IPS DF 4.7 (cell line): ENCODE data around the gene WIZ.
"Not testable (repeated sequence)": the region's sequence is repeated elsewhere in the genome, so short reads cannot be mapped to it uniquely, and the experiment has no call there.

Experiments used
- DNase-seq: peaks from one replicate; pipeline ENCODE4 v3.0.0-alpha.2; 2013; ENCODE audit warnings: low spot score; ENCODE audit errors: extremely low read depth

WIZ gene

DNA sequence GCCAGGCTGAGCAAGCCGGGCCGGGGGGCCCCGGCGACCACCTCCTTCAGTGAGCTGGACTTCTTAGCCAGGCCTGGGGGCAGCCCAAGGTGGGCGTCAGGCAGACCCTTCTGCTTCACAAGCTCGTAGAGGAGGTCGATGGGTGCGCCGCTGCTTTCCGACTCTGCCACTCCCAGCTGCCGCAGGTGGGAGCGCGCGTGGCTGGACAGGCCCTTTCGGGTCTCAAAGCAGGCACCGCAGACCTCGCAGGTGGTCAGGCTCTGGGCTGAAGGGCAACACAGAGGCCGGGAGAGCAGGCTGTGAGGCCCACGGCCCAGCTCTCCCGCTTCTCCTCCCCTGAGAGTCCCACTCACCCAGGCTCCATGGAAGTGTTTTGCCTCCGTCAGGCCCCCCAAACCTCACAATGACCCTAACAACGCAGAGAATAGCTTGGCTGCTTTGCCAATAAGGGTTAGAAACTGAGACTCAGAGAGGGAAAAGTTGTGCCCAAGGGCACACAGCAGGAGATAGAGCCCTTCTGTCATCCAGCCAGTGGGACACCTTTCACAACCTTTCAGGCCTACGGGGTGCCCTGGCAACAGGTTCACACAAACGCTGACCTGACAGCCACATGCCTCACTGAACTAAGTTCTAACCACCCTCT lies 19.8 kb downstream of the WIZ start:
- DNase-seq: no peak

DNA sequence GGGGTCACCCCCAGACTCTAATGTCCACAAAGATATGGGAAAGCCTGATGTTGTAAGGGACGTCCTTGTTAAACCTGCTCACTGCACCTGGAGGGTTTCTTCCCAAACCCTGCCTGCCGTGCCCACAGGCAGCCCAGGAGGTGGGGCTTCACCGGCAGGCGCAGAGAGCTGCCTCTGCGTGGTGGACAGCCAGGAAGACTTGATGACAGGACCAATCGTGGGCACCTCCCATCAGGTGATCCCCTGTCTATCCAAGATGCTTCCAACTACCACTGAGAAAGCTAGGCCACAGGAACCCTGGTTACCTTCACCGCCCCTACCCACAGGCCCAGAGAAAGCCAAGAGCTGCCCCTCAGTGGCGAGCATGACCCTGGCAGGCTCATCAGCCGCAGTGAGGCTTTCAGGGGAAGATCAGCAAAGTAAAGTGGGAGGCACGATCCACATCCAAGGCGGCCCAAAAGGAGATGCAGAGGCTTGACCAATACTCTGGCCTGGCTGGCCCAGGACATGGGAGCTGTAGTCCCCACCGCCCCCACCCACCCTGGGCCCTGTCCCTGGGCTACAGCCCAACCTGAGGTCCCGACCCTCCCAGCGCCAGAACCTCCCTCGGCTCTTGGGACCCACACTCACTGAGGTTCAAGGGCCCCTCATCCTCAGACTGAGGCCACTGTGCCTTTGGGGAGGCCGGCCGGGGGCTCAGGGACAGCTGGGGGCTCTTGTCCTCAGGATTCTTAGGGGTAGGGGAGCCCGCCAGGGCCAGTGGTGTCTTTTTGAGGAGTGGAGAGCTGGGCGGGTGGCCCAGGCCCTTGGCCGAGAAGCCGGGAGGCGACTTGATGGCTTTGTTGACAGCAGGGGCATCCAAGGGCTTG lies 20.6 kb downstream of the WIZ start:
- DNase-seq: no peak

DNA sequence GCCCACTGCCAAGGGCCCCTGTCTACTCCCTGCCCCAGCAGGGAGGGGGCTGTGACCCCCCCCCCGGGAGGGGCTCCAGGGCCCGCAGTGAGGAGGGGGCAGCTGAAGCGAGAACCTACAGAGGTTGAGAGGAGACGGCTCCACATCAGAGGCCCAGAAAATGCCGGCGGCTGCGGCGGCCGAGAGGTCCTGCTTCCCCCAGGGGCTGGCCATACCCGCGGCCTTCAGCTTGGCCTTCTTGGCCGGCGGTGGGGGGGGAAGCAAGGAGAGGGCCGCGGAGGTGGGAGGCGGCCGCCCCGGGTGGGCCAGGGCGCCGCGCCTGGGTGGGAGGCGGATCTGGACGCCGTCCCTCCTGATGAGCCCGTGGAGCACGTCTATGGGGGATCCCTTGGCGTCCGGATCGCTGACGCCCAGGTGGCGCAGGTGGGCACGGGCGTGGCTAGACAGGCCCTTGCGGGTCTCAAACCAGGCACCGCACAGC lies 21.7 kb downstream of the WIZ start:
- DNase-seq: no peak

DNA sequence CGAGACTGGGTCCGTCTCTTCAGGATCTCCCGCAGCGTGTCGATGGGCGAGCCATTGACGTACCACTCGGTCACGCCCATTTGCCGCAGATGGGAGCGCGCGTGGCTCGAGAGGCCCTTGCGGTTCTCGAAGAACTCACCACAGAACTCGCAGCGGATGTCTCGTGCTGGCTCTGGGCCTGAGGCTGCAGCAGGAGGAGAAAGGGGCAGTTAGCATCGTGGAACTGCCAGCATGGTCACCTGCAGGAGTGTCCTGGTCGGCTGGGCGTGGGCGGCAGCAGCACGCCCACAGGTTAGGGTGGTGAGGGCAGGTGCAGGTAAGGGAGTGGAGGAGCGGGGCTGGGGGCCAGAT lies 22.4 kb downstream of the WIZ start:
- no peak for DNase-seq

DNA sequence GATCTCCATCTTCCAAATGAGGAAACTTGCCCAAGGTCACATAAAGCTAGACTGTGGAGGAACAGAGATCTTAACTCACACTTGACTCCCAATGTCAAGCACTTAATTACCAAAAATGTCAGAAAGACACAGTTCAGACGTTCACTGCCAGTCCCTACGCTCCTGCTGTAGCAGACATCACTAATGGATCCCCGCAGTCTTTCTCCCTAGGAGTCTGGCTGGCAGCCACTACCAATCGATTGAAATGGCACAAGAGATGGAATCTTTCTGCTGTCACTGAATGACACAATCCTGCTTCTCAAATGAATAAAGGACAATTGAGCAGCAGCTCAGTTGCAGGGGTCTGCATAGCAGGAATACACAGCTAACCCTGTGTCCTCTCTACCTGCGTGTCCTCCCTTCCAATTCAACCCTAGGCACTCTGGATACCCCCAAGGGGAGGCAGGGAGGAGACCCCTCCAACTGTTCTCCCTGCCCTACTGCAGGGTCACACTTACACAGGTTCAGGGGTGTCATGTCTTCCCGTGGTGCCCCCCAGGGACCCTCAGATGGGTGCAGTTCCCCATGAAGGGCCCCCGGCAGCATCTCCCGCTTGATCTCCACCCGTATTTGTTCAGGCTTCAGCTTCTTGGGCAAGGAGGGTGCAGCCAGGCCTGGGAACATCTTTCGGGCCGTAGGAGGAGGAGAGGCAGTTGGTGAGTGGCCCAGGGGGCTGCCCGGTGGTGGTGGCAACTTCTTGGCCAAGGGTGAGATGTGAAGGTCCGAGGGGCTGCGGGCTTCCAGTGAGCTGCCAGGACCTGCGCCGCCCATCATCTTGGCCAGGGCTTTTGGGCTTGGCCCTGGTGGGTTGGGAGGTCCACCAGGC lies 23.0 kb downstream of the WIZ start:
- DNase-seq: no peak

DNA sequence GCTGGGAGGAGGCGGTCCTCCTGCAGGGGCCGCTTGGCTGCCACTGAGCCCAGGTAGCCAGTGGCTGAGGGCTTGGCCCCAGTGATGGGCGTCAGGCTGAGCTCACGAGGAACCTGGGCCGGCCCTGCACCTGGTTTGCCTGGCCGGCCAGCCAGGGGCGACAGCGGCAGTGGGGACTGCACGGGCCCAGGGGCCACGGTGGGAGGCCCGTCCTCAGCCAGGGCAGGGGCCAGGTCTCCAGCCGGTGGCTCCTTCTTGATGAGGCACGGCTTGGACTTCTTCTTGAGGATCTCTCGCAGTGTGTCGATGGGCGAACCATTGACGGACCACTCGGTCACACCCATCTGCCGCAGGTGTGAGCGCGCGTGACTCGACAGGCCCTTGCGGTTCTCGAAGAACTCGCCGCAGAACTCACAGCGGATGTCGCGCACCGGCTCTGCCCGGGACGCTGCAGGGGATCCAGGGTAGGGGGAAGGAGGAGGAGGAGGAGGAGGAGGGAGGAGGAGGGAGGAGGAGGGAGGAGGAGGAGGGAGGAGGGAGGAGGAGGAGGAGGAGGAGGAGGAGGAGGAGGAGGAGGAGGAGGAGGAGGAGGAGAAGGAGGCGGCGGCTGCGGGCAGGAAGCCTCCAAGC lies 24.3 kb downstream of the WIZ start:
- no peak for DNase-seq

DNA sequence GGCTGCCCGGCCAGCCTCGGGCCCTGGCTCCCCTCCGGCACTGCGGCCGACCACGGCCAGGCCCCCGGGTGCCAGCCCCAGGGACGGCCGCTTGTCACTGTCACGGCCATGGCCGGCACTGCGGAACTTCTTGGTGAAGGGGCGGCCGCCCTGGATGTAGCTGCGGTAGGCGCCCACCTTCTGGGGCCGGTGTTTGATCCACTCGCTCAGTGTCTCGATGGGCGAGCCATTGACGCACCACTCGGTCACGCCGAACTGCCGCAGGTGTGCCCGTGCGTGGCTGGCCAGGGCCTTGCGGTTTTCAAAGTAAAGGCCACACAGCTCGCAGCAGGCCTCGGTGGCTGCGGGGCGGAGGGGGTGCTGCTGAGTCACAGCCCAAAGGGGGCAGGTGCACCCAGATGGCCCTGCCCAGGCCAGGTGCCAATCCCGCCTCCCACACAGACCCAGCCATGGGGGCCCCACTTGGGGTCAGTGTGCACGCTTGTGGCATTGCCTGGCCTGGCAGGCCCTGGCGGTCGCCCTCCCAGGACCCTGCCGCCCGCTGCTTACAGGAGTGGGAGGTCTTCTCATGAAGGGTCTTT lies 25.0 kb downstream of the WIZ start:
- no peak for DNase-seq

DNA sequence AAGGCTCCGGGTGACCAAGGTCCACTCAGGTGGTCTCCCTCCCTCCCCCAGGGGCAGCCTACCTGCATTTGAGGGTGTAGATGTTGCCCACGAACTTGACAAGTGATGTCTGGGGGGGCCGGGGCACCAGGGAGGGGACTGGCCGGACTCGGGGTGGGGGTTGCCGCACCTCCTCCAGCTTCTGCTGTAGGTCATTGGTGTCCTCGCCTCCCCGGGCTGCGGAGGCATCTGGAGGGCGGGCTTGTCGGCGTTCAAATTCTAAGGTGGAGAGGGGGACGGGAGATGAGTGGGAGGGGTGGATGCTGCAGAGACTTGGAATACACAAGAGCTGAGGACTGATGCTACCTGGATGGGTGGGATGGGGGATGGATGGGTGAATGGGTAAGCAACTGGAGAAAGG lies 25.6 kb downstream of the WIZ start:
- no peak for DNase-seq

DNA sequence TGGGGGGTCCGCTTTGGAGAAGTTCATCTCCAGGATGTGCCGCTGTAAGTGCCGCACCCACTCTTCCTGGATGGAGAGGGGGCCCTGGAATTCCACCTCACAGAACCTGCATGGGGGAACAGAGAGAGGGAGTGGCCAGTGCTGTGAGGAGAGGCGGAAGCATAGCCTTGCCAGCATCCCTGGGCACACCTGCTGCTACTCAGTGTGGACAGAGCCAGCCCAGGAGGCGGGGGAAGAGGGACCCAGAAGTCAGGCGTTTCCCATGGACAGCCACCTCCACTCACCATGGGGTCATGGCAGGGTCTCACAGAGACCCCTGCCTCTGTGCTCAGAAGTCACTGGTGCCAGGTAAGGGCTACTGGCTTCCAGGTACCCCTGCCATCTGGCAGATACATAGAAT lies 26.6 kb downstream of the WIZ start:
- no peak for DNase-seq

DNA sequence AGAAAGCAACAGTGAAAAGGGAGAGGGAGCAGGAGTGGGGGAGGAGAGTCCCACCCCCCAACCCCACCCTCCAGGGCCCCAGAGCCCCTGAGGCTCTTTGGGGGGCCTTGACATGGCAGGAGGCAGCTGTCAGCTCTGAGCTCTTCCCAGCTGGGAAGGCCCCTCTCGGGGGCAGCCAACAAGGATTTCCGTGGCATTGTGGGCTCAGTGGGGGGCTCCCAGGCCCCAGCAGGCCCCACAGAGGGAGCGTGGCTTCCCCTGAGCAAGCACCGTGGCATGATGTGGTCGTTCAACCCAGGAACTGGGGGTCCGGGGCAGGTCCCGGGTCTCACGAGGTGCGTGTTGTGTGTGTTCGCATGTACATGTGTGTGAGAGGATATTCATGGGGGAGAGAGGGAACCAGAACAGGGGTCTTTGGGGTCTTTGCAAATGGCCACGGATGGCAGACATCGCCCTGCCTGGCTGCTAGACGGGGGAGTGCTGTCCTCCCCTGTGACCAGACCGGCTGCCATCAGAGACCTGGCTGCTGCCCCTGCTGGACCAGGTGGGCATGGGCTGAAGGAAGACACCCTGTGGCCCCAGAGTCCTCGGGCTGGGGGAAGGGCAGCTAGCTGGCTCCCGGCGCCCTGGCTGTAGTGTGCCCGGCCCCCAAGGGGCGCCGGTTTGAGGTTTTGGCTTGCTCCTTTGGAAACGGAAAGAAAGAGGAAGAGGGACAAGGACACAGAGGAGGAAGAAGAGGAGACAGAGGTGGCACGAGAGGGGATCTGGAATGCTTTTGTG lies 27.3 kb downstream of the WIZ start:
- no peak for DNase-seq

DNA sequence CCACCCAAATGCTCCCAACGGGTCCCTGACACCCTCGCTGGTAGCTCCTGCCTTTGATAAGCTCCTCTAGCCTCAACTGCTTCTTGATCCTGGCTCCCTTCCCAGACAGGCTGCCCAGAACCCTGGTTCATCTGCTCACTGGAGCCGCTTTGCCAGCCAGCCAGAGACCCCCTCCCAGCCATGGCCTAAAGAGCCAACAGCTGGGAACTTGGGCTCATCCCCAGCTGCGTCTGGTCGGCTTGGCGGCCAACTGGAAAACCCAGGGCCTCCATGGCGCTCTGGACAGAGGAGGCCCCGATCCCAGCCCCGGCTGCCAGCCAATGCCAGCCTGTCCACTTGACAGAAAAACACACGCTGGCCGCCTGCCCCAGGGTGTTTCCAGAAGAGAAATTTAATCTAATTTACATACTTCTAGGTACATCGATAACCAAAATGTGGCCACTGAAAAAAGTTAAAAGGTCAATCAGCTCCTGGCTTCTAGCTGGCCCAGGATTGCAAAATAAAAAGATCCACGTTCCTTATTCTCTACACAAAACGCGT lies 28.0 kb downstream of the WIZ start:
- no peak for DNase-seq

DNA sequence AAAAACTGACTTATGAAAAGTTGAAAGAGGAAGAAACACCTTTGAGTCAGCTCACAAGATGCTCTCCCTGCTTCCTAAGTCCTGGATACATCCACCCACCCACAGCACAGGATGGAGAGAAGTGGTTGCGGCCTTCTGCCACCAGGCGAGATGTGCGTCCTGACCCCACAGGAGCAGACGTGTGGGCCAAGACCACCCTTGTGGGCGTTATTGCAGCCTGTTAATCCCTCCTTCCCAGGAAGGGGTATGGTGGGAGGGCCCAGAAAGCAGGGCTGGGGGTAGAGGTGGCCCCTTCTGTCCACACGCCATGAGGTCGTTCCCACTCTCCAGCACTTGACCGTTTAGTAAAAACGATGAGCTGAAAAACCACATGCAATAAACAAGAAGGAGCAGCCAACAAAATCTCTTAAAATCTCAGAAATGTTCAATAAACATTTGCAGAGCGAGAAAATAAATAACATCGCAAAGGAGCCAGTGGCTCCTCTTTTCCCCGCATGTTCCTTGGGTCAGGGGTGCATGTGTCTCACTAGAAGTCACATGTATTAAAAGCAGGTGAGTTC lies 28.5 kb downstream of the WIZ start:
- DNase-seq: no peak

DNA sequence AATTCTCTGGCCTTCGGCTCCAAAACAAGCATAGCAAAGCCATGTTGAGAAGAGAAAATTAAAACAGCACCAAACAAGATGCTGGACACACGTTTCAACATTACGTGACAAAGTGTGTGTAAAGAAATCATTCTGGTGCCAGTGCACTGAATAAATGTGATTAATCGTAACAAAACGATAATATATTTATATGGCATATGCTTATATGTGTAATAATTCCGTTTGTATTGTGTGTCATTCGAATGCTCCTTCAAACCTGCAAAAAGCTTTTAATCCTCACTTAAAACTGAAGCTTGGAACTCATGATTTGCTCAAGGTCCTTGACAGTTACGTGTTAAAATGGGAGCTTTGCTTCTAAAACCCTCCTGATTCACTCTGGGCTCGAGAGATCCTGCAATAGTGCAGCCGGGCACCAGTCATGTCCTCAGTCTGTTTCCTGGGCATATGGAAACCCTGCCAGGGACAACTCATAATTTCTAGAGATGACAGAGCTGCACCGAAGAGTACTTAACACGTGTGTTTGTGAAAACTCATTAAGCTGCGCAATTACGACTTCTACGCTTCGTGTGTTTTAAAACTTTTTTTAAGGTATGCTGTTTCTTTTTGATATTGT lies 30.2 kb downstream of the WIZ start:
- no peak for DNase-seq

DNA sequence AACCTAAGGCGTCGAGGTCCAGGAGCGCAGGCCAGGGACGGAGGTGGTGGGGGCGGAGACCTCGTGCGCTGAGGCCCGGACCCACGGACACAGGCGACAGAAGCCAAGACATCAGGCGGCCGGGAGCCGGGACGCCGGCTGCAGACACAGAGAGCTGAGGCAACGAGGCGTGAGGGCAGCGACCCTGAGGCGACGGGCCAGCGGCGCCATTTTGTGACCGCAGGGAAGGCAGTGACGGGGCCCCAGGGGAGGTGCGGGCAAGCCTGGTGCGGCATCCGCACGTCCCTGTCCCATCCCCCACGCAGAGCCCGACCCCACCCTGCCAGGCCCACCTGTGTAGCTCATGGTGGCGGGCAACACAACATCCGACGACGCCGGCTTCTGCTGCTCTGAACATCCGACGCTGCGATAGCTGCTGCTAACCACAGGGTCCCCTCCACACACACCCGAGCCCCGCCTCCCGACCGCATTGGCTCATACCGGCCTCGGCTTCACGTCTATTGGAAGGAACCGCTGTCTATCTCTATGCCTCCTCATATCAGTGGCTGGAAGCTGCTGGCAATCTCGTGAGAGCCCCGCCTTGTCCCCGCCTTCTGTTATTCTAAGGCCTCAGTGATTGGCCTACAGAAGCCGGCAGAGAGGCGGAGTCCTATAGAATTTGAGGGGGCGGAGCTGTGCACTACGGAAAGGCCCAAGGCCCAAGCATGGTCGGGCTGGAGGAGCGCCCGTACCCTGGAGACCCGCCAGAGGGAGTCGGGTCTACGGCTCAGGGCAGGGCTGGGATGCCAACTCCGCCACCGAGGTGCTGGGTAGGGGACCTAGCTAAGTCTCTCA lies 31.0 kb downstream of the WIZ start, which contains the start of gene AKAP8L:
Gene AKAP8L, minus strand, starts transcription at position 410 of the 834 bp plus-strand sequence. Its CDS starts 65 bp downstream, at position 345.
- peak; percentile 98 for DNase-seq

DNA sequence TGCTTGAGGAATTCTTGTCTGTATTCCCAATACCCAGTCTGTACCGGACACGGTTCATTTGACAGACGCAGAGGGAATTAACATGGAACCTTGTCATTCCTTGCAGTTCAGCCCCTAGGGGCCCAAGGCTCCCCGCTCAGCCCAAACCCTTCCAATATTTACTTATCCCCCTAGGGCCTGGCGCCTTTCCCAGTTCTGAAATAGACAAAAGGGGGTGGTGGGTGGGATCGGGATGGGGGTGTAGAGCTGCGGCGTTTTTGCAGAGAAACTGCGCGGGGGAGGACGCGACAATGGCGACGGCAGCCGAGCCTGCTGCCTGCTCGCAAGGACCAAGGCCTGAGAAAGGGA lies 31.6 kb downstream of the WIZ start:
- DNase-seq: no peak

DNA sequence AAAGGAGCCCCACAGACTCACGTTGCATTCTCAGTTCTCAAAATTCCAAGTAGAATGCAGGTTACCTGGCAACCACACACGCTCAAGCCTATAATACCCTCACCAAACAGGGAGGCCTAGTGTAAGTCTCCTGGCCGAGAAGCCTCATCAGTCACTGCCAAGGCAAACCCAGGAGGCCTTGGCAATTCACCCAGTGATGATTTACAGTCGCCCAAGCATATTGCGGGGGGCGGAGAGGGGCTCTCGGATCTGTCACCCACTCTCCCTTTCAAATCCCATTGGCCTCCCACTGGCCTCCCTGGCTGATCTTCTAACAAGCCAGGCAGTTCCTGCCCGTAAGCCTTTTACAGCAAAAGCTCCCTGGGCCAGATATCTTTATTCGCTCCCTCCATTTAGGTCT lies 32.1 kb downstream of the WIZ start:
- no peak for DNase-seq

DNA sequence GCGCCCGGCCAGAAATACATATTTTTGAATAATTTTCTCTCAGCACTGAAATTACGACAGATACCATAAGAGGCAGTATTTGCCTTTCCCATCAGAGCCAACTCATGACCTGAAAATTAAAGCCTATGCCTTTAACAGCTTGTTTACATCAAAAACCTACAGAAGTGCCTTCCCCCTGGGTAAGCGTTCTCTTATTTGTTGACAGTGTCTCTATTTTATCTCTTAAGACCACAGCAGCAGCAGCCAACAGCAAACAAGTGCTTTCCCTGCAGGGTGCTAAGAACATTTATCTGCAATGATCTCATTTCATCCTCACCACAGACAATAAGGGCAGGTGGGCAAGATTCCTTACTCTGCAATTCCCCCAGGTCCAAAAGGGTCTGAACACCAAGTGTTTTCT lies 36.9 kb downstream of the WIZ start:
- no peak for DNase-seq

DNA sequence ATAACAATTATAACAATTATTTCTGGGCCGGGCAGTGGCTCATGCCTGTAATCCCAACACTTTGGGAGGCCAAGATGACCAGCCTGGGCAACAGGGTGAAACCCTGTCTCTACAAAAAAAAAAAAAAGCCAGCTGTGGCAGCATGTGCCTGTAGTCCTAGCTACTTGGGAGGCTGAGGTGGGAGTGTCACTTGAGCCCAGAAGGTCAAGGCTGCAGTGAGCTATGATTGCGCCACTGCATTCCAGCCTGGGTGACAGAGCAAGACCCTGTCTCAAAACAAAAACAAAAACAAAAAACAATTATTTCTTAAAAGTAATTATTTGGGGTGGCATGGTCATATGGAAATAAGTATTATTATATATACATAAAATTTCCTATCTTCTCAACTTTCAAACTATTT lies 38.4 kb downstream of the WIZ start:
- not testable (repeated sequence) for DNase-seq
